Chondrocyte (in vitro differentiated cells): ENCODE data around the gene HBE1. TPM values are rescaled to one million over a fixed set of nuclear protein-coding genes. Genes with fewer than 3 reads are reported as not detected.

Source experiments
- DNase-seq: peaks from one replicate; pipeline ENCODE4 v3.0.0; 2021; ENCODE audit warnings: mixed read lengths, low spot score
- H3K27ac Mint-ChIP-seq: one replicate; pipeline ENCODE4 v1.8.0; 2021; ENCODE audit warnings: mild to moderate bottlenecking, moderate library complexity, mixed read lengths; ENCODE audit not compliant: unreplicated experiment
- H3K27me3 Mint-ChIP-seq: 2 replicates; pipeline ENCODE4 v1.8.0; 2021; ENCODE audit warnings: low read depth, mixed read lengths
- H3K36me3 Mint-ChIP-seq: 2 replicates; pipeline ENCODE4 v1.8.0; 2021; ENCODE audit warnings: low read depth, mixed read lengths
- H3K4me1 Mint-ChIP-seq: 2 replicates; pipeline ENCODE4 v1.8.0; 2021; ENCODE audit warnings: low read depth, mild to moderate bottlenecking, mixed read lengths
- H3K4me3 Mint-ChIP-seq: one replicate; pipeline ENCODE4 v1.8.0; 2021; ENCODE audit warnings: mild to moderate bottlenecking, moderate library complexity, mixed read lengths; ENCODE audit not compliant: unreplicated experiment
- H3K9me3 Mint-ChIP-seq: 2 replicates; pipeline ENCODE4 v1.8.0; 2021; ENCODE audit warnings: low read depth, mixed read lengths
- CTCF ChIP-seq: fragments of 200-600 bp; sonication (generic); IDR thresholded peaks from 2 replicates; pipeline ENCODE4 v1.5.0; 2021; ENCODE audit warnings: antibody characterized with exemption, mild to moderate bottlenecking, moderate library complexity
- total RNA-seq: library from RNA; stranded (reverse); gene quantifications from 3 replicates; pipeline ENCODE4 v1.2.1, GENCODE V29; 2021

The HBE1 gene
- total RNA-seq, 1 donor from 2014 or later, result not detected

GRCh38 chr11:5232821-5233220 lies 36.9 kb downstream of the HBE1 start:
- no peaks in the 10 kb centered on the region for H3K36me3 Mint-ChIP-seq
- no peak overlapping the region for H3K27ac Mint-ChIP-seq
- no peak overlapping the region for H3K4me3 Mint-ChIP-seq
- no peaks in the 10 kb centered on the region for H3K9me3 Mint-ChIP-seq
- H3K27me3 Mint-ChIP-seq, result peaks cover 26% of the 10 kb centered on the region
- DNase-seq, result no peak
- no peaks in the 10 kb centered on the region for H3K4me1 Mint-ChIP-seq
- no peak for TF ChIP-seq CTCF

GRCh38 chr11:5232176-5232575 lies 37.6 kb downstream of the HBE1 start:
- TF ChIP-seq CTCF, result no peak
- Mint-ChIP-seq H3K36me3 (no peaks in the 10 kb centered on the region), H3K4me3 (no peak overlapping the region), H3K4me1 (no peaks in the 10 kb centered on the region), H3K27ac (no peak overlapping the region), H3K27me3 (peaks cover 27% of the 10 kb centered on the region), H3K9me3 (no peaks in the 10 kb centered on the region)
- DNase-seq, result no peak

GRCh38 chr11:5231111-5231510 lies 38.6 kb downstream of the HBE1 start:
- Mint-ChIP-seq H3K36me3 (no peaks in the 10 kb centered on the region), H3K4me1 (no peaks in the 10 kb centered on the region), H3K27me3 (peaks cover 23% of the 10 kb centered on the region), H3K4me3 (no peak overlapping the region), H3K27ac (no peak overlapping the region), H3K9me3 (no peaks in the 10 kb centered on the region)
- TF ChIP-seq CTCF, result no peak
- DNase-seq, result no peak

GRCh38 chr11:5230266-5230665 lies 39.5 kb downstream of the HBE1 start:
- no peaks in the 10 kb centered on the region for H3K9me3 Mint-ChIP-seq
- no peak for TF ChIP-seq CTCF
- H3K36me3 Mint-ChIP-seq, result no peaks in the 10 kb centered on the region
- no peak for DNase-seq
- peaks cover 15% of the 10 kb centered on the region for H3K27me3 Mint-ChIP-seq
- H3K4me3 Mint-ChIP-seq, result no peak overlapping the region
- no peak overlapping the region for H3K27ac Mint-ChIP-seq
- no peaks in the 10 kb centered on the region for H3K4me1 Mint-ChIP-seq

GRCh38 chr11:5229796-5230195 lies 39.9 kb downstream of the HBE1 start:
- Mint-ChIP-seq H3K4me1 (no peaks in the 10 kb centered on the region), H3K27me3 (peaks cover 13% of the 10 kb centered on the region)
- TF ChIP-seq CTCF, result no peak

More at GRCh38 chr11:5229796-5230195, 39.9 kb downstream of the HBE1 start:
- Mint-ChIP-seq H3K36me3 (no peaks in the 10 kb centered on the region), H3K27ac (no peak overlapping the region), H3K4me3 (no peak overlapping the region), H3K9me3 (no peaks in the 10 kb centered on the region)
- no peak for DNase-seq
